ACHN (cell line): ENCODE data around the gene GBF1.
A peak's percentile ranks its signal among the peaks of the same experiment; 100 is the strongest.
"Not testable (repeated sequence)": the region's sequence is repeated elsewhere in the genome, so short reads cannot be mapped to it uniquely, and the experiment has no call there.

Experiments used
- DNase-seq: peaks from one replicate; pipeline ENCODE4 v3.0.0-alpha.2; 2015
- in situ Hi-C: cut with HindIII; loops from 2 replicates; pipeline ENCODE4 v1.10.0; 2017; ENCODE audit warnings: low sequenced_read_pairs, low pct_ligation_motif_present, low pct_unique_long_range_greater_than_20kb

GBF1 gene

GRCh38 chr10:102245082-102245931 is at the start of gene GBF1:
Gene GBF1, plus strand, starts transcription at chr10:102245532. Its CDS starts 13,407 bp downstream, at chr10:102258939.
- DNase-seq = peak; percentile 100
- in situ Hi-C loops = no loop called here

GRCh38 chr10:102196893-102197292 is 48.4 kb upstream of the GBF1 start:
- DNase-seq = no peak
- in situ Hi-C loops = no loop called here

- no peak for DNase-seq
- in situ Hi-C loops = no loop called here
These were observed 47.3 kb upstream of the GBF1 start for GRCh38 chr10:102198027-102198426.

GRCh38 chr10:102200751-102201640 is 44.3 kb upstream of the GBF1 start:
- in situ Hi-C loops = no loop called here
- DNase-seq = no peak

- in situ Hi-C loops = no loop called here
These were observed 42.9 kb upstream of the GBF1 start for GRCh38 chr10:102202386-102202785.

GRCh38 chr10:102208311-102209035 is 36.9 kb upstream of the GBF1 start:
- in situ Hi-C loops = no loop called here
- DNase-seq = no peak

More at GRCh38 chr10:102202386-102202785, 42.9 kb upstream of the GBF1 start:
- no peak for DNase-seq

- in situ Hi-C loops = no loop called here
These were observed 33.6 kb upstream of the GBF1 start for GRCh38 chr10:102211615-102212299.

GRCh38 chr10:102213599-102213998 is 31.7 kb upstream of the GBF1 start:
- not testable (repeated sequence) for DNase-seq

More at GRCh38 chr10:102211615-102212299, 33.6 kb upstream of the GBF1 start:
- DNase-seq = no peak

GRCh38 chr10:102219370-102219769 is 26.0 kb upstream of the GBF1 start:
- DNase-seq = no peak
- in situ Hi-C loops = no loop called here

More at GRCh38 chr10:102213599-102213998, 31.7 kb upstream of the GBF1 start:
- in situ Hi-C loops = not testable (repeated sequence)

GRCh38 chr10:102220612-102221011 is 24.7 kb upstream of the GBF1 start:
- no peak for DNase-seq
- in situ Hi-C loops = loop anchor here (10.0 kb wide), 1 partner anchor 134 kb away; no protein-coding TSS in a partner anchor

GRCh38 chr10:102222797-102223196 is 22.5 kb upstream of the GBF1 start:
- DNase-seq = no peak
- in situ Hi-C loops = loop anchor here (10.0 kb wide), 1 partner anchor 132 kb away; no protein-coding TSS in a partner anchor

GRCh38 chr10:102225646-102226541 is 19.4 kb upstream of the GBF1 start, which contains the start of gene ELOVL3:
Gene ELOVL3, plus strand, starts transcription at chr10:102226299. Its CDS starts 250 bp downstream, at chr10:102226549.
- in situ Hi-C loops = loop anchor here (10.0 kb wide), 1 partner anchor 129 kb away; no protein-coding TSS in a partner anchor
- DNase-seq = peak; percentile 83

- in situ Hi-C loops = loop anchor here (10.0 kb wide), 1 partner anchor 128 kb away; no protein-coding TSS in a partner anchor
These were observed 18.8 kb upstream of the GBF1 start for GRCh38 chr10:102226542-102226870.

GRCh38 chr10:102227050-102227449 is 18.3 kb upstream of the GBF1 start:
- in situ Hi-C loops = loop anchor here (10.0 kb wide), 1 partner anchor 128 kb away; no protein-coding TSS in a partner anchor

More at GRCh38 chr10:102226542-102226870, 18.8 kb upstream of the GBF1 start:
- no peak for DNase-seq

GRCh38 chr10:102229810-102230263 is 15.5 kb upstream of the GBF1 start:
- peak; percentile 84 for DNase-seq
- in situ Hi-C loops = loop anchor here (10.0 kb wide), 1 partner anchor 125 kb away; no protein-coding TSS in a partner anchor

More at GRCh38 chr10:102227050-102227449, 18.3 kb upstream of the GBF1 start:
- DNase-seq = no peak

- in situ Hi-C loops = no loop called here
- DNase-seq = peak; percentile 87
These were observed 15.0 kb upstream of the GBF1 start for GRCh38 chr10:102230264-102230860.
